Peyer's patch (tissue), 4 donors: Measurements from ENCODE around the gene COL4A1.

ENCODE experiments used
- POLR2A ChIP-seq, 2 donors: fragments of 450-650 bp; IDR thresholded peaks; one replicate each; pipeline ENCODE4 v1.5.1; 2017; ENCODE audit warnings: antibody characterized with exemption in 2 of 2, mild to moderate bottlenecking in 2 of 2, moderate library complexity in 2 of 2
- TF ChIP-seq, protein P1 (sequence below), 6 experiments: fragments of 450-650 bp in 4 of 6; fragments of 200-600 bp in 2 of 6; sonication (generic) in 1 of 6; IDR thresholded peaks; one replicate each; pipeline ENCODE4 v1.5.1; 2017 to 2019; ENCODE audit warnings: antibody characterized with exemption in 6 of 6, mild to moderate bottlenecking in 3 of 6, moderate library complexity in 1 of 6

DNA sequence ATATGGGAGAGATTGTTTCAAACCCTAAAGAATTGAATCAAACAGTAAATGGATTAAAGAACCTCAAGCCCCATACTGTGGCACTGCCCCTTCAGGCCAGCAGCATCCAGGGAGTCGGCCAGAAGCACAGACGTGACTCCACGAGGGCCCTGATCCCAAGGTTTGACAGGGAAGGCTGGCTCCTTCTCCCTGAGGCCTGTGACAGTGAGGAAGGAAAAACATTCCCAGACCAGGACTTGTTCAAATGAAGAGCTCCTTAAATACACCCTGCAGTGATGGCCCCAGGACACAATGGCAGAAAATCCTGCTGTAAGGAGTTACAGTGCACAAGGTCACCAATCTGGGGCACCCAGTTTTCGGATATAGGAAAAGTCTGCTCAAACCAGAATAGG is 91.0 kb downstream of the COL4A1 start:
- TF ChIP-seq, protein P1, sequence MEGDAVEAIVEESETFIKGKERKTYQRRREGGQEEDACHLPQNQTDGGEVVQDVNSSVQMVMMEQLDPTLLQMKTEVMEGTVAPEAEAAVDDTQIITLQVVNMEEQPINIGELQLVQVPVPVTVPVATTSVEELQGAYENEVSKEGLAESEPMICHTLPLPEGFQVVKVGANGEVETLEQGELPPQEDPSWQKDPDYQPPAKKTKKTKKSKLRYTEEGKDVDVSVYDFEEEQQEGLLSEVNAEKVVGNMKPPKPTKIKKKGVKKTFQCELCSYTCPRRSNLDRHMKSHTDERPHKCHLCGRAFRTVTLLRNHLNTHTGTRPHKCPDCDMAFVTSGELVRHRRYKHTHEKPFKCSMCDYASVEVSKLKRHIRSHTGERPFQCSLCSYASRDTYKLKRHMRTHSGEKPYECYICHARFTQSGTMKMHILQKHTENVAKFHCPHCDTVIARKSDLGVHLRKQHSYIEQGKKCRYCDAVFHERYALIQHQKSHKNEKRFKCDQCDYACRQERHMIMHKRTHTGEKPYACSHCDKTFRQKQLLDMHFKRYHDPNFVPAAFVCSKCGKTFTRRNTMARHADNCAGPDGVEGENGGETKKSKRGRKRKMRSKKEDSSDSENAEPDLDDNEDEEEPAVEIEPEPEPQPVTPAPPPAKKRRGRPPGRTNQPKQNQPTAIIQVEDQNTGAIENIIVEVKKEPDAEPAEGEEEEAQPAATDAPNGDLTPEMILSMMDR (IDR thresholded peaks at IDR 0.05) = no peak
- no peak for TF ChIP-seq POLR2A (IDR thresholded peaks at IDR 0.05)
